GM19455 (cell line): ENCODE measurements around the gene CSN3.
"Not testable (repeated sequence)": the region's sequence is repeated elsewhere in the genome, so short reads cannot be mapped to it uniquely, and the experiment has no call there.

Experiments used
- ATAC-seq: cut with Tn5 transposase; IDR thresholded peaks from one replicate; pipeline ENCODE4 v1.9.1; 2021; ENCODE audit not compliant: unreplicated experiment

Gene CSN3

GRCh38 chr4:70242297-70242696, at the start of gene CSN3:
Gene CSN3 (plus strand): TSS chr4:70242597. CDS start chr4:70244820, 2,223 bp downstream.
- not testable (repeated sequence) for ATAC-seq

- no peak for ATAC-seq
Observed at GRCh38 chr4:70192895-70193294, 49.5 kb upstream of the CSN3 start.

- no peak for ATAC-seq
Observed at GRCh38 chr4:70195425-70195824, 47.0 kb upstream of the CSN3 start, which contains the start of gene ODAM. Gene ODAM (plus strand): TSS chr4:70195725. CDS start chr4:70196544, 819 bp downstream.

DNA sequence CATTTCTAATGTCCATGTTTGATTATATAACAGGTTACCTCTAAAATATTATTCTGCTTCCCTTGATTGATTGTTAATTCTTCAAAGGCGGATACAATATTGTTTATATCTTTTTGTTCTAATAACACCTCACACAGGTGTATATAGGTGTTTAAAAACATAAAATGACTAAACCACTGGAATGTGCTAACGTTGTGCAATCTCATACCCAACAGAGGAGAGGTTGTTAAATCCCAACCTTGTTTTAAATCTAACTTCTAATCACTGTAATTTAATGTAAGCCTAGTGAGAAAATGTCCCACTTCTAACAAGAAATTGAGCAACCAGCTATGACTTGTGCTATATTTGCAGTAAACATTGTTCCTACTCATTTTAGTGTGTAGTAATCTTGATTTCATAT, 45.5 kb upstream of the CSN3 start:
- no peak for ATAC-seq

DNA sequence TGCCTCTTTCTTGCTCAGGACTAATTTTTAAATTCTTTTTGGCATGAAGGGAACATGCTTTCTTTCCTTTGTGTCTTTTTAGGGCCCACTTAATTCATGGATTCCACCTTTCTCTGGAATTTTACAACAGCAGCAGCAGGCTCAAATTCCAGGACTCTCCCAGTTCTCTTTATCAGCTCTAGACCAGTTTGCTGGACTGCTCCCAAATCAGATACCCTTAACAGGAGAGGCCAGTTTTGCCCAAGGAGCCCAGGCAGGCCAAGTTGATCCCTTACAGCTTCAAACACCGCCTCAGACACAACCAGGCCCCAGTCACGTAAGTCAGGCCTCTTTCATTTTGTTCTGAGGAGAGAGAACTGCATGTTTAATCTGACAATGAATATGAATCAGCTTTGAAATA, 44.6 kb upstream of the CSN3 start:
- no peak for ATAC-seq

GRCh38 chr4:70203601-70204000, 38.8 kb upstream of the CSN3 start:
- ATAC-seq, result no peak

GRCh38 chr4:70212752-70213151, 29.6 kb upstream of the CSN3 start:
- not testable (repeated sequence) for ATAC-seq

GRCh38 chr4:70216109-70216508, 26.3 kb upstream of the CSN3 start:
- not testable (repeated sequence) for ATAC-seq

- not testable (repeated sequence) for ATAC-seq
Observed at GRCh38 chr4:70216550-70216949, 25.8 kb upstream of the CSN3 start.

DNA sequence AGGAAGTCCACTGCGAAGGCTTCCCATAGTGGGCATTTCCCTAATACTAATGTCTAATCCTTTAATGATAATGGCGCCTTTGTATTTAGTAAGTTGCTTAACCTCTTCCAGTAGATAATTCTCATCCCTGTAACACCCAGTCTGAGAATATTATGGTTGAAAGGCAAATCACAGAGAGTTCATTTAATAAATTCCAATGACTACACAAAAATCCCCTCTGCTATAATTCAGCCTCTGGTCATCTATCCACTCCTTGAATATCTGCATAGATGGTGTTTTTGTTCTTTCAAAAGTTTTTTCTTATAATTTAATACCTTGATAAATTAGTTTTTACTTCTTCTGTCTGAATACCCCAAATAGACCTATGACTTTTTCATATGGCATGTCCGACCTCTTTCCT, 21.0 kb upstream of the CSN3 start:
- ATAC-seq, result not testable (repeated sequence)

DNA sequence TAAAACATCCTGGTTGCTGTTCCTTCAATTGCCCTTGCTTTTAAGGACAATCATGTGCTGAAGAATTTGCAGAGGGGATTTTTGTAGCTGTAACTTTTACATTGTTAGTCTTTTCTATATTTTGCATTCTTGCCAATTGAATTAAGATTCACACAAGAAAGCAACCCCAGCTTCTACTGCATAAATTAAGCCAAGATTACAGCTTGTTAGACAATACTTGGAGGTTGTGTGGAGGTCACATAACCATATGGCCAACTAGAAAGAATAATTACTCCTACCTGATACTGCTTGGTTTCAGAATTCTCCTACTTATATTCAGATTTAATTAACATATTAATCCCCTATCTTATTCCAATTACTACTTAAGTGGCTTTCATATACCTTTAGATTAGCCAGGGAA, 20.6 kb upstream of the CSN3 start:
- not testable (repeated sequence) for ATAC-seq

- ATAC-seq, result no peak
Observed at GRCh38 chr4:70225824-70226223, 16.6 kb upstream of the CSN3 start, which contains the start of gene FDCSP. Gene FDCSP (plus strand): TSS chr4:70226124. CDS start chr4:70231195, 5,071 bp downstream.

DNA sequence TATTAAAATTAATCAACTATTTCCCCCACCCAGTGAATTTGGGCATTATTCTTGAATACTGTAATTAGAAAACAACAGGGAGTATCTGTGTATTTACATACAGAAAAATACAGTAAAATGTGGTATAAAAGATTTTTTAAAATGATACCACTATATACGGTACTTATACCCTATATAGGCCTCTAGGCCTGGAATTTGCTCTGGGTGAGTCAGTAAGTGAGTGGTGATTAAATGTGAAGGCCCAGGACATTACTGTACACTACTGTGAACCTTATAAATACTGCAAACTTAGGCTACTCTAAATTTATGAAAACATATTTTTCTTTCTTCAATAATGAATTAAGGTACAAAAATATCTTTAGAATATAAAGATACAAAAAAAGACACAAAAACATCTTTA, 6.3 kb upstream of the CSN3 start:
- ATAC-seq, result no peak

DNA sequence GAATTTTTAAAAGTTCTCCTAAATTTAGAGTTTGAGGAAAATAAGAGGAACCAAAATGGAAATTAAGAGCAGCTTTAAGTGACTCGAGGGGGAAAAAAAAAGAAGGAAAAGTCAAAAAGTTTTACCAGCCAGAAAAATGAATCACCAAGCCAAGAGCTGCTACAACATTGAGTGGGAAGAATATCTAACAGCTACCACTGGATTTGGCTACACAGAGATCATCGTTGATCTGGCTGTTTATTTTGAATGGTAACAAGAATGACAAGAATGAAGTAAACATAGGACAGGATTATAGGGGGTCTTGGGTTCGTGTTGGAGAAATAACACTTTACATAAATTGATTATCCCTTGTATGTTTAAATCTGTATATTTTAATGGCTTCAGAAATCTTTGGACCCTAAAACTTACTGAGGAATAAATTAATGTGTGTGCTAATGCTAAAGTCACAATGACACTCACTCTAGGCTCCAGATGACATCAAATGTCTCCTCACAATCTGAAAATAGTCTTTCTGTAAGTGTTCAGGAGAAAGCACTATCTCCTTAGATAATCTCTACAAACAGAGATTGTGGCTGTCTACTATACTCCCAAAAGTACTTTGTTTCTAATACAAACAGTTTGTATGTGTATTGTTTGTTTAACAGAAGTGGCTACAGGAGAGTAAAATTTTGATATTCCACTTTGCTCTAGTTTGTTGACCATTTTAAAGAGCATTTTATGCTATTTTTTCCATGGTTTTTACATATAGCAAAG, 3.1 kb upstream of the CSN3 start:
- ATAC-seq, result no peak

DNA sequence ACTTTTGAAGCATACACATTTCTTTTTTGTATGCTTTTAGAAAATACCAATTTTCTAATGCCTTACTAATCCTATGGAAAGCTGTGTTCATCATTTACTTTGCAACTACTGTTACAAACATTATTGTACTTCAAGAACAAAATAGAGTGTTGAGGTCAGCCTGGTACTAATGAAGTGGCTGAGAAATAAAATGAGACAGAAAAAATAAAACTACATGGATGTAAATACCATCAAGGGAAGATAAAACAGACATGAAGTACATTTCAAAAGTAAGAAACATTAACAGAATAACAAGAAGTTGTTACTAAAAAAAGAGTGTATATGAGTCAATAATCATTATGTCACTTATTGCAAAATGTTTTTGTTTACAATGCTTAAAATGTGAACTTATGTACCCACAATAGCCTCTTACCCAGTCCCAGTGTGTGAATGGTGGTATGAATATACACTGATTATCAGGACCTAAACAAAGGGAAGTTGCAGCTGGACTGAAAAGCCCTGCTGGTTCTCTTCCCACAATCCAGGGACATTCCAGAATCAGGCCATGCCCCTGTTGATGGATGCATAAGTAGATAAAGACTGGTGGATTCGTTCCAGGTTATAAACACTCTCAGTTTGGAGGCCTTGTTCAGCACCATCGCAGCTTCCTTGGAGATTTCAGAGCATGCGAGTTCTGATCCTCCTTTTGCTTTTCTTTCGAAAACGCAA, 2.4 kb upstream of the CSN3 start:
- ATAC-seq, result no peak

GRCh38 chr4:70243091-70243490, 694 bp downstream of the CSN3 start:
- no peak for ATAC-seq

DNA sequence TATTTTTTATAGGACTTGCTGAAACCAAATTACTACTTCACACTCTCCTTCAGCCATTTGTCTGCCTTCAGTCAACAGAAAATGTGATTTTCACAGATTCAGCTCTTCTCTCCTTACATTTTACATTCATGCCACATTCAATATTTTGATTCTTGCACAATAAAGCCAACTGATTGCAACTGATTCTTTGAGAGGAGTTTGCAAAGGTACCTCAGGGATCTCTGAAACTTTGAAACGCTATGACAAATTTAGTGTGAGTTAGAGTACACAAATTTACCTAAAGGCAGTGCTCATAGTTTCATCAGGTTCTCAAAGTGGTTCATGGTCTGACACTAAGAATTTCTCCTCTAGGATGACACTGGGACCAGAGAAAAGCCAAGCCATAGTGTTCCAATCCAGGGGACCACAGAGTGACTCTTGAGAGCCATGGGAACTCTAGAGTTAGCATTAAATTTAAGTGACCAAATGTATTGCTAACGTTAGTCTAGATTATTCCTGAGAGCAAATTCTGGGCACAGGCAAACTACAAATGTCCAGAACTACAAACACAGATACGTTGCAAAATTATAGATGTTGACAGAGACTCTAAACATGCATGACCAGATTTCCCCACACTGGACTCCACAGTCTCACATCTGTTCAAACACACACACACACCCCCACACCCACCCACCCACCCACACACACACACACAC, 9.0 kb downstream of the CSN3 start:
- no peak for ATAC-seq

DNA sequence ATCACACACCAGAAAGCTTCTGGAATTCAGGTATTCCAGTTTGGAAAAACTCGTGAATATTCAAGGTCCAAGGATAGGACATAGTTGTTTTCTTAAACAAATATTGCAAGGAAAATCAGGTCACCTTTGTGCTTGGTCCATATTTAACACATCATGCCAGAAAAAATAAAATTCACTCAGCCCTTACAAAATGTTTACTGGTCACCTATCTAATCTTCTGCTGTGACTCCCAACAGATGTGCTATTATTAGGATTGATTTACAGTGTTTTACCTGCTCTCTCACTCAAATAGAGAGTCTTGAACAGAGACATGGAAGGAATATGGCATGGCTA, 9.5 kb downstream of the CSN3 start:
- no peak for ATAC-seq

- ATAC-seq, result no peak
Observed at GRCh38 chr4:70269674-70270073, 27.3 kb downstream of the CSN3 start.

GRCh38 chr4:70277121-70277520, 34.7 kb downstream of the CSN3 start:
- no peak for ATAC-seq

- ATAC-seq, result no peak
Observed at GRCh38 chr4:70280567-70280966, 38.2 kb downstream of the CSN3 start.

GRCh38 chr4:70288651-70289050, 46.3 kb downstream of the CSN3 start:
- ATAC-seq, result no peak
